HepG2 (cell line): ENCODE results near the gene SNRNP200. TPM values are rescaled to one million over a fixed set of nuclear protein-coding genes. Genes with fewer than 3 reads are reported as not detected.

ENCODE experiments used
- HOXA5 ChIP-seq: sonication (generic); formaldehyde crosslinking; IDR thresholded peaks from 2 replicates; pipeline ENCODE4 v1.4.0; 2020; ENCODE audit warnings: missing genetic modification reagents
- KLF6 ChIP-seq: IDR thresholded peaks from 2 replicates; pipeline ENCODE4 v1.8.0; 2016; ENCODE audit warnings: missing biosample characterization, missing genetic modification reagents
- MED13 ChIP-seq: sonication (generic); formaldehyde crosslinking; IDR thresholded peaks from 2 replicates; pipeline ENCODE4 v1.5.0; 2020; ENCODE audit warnings: missing genetic modification reagents
- SNAPC2 ChIP-seq: sonication (generic); formaldehyde crosslinking; IDR thresholded peaks from 2 replicates; pipeline ENCODE4 v1.8.1; 2022; ENCODE audit warnings: mild to moderate bottlenecking, missing genetic modification reagents
- SRF ChIP-seq: IDR thresholded peaks from 2 replicates; pipeline ENCODE4 v1.6.1; 2011; ENCODE audit warnings: mild to moderate bottlenecking, low read depth, low read length, moderate library complexity
- STAT5B ChIP-seq: sonication (generic); formaldehyde crosslinking; IDR thresholded peaks from 2 replicates; pipeline ENCODE4 v1.4.0; 2020; ENCODE audit warnings: missing genetic modification reagents
- ZBTB1 ChIP-seq: sonication (generic); formaldehyde crosslinking; IDR thresholded peaks from 2 replicates; pipeline ENCODE4 v1.4.0; 2020; ENCODE audit warnings: missing genetic modification reagents, borderline replicate concordance
- ZBTB38 ChIP-seq: sonication (generic); formaldehyde crosslinking; IDR thresholded peaks from 2 replicates; pipeline ENCODE4 v1.5.1; 2020; ENCODE audit warnings: mild to moderate bottlenecking, missing genetic modification reagents
- ZFP1 ChIP-seq: IDR thresholded peaks from 2 replicates; pipeline ENCODE4 v1.6.1; 2016
- ZNF772 ChIP-seq: sonication (generic); formaldehyde crosslinking; IDR thresholded peaks from 2 replicates; pipeline ENCODE4 v1.5.0; 2020; ENCODE audit warnings: mild to moderate bottlenecking, missing genetic modification reagents
- ZNF850 ChIP-seq: sonication (generic); formaldehyde crosslinking; conservative IDR thresholded peaks from 2 replicates; pipeline ENCODE4 v1.9.0; 2021; ENCODE audit warnings: mild to moderate bottlenecking, missing genetic modification reagents
- ZNF878 ChIP-seq: sonication (generic); formaldehyde crosslinking; IDR thresholded peaks from 2 replicates; pipeline ENCODE4 v1.8.1; 2023; ENCODE audit warnings: mild to moderate bottlenecking, missing genetic modification reagents, moderate library complexity
- polyA plus RNA-seq, 8 experiments: library from polyadenylated mRNA; depleted of rRNA in 3 of 8; stranded (reverse) in 7 of 8; unstranded in 1 of 8; fragments of >200 nt; fragmentation: Illumina TruSeq in 4 of 8; extraction: Trizol in 4 of 8; gene quantifications; 2 replicates each; pipeline versions ENCODE4 v1.2.1 to v1.2.3, GENCODE V29; 2011 to 2016; ENCODE audit warnings: low read depth in 4 of 8, missing spikeins in 1 of 8, mixed read lengths in 1 of 8; ENCODE audit not compliant: insufficient read depth in 1 of 8
- total RNA-seq, 5 experiments: library from RNA; depleted of rRNA; stranded (reverse); fragments of >200 nt; fragmentation: Illumina TruSeq; extraction: Trizol; gene quantifications; 2 replicates each; pipeline ENCODE4 v1.2.3, GENCODE V29; 2016; ENCODE audit warnings: low read depth in 1 of 5
- TF ChIP-seq, protein P1 (sequence below): sonication (generic); formaldehyde crosslinking; IDR thresholded peaks from 2 replicates; pipeline ENCODE4 v1.4.0; 2020; ENCODE audit warnings: mild to moderate bottlenecking, missing genetic modification reagents, borderline replicate concordance
- TF ChIP-seq, protein P2 (sequence below): sonication (generic); formaldehyde crosslinking; IDR thresholded peaks from 2 replicates; pipeline ENCODE4 v1.5.0; 2020; ENCODE audit warnings: mild to moderate bottlenecking, missing genetic modification reagents, borderline replicate concordance
- TF ChIP-seq, protein P3 (sequence below): sonication (generic); formaldehyde crosslinking; IDR thresholded peaks from 2 replicates; pipeline ENCODE4 v1.4.0; 2020; ENCODE audit warnings: mild to moderate bottlenecking, low read depth, missing genetic modification reagents
- TF ChIP-seq, protein P4 (sequence below): sonication (generic); formaldehyde crosslinking; conservative IDR thresholded peaks from 2 replicates; pipeline ENCODE4 v1.4.0; 2020; ENCODE audit warnings: mild to moderate bottlenecking, missing genetic modification reagents, moderate library complexity

Gene SNRNP200
- total and polyA plus RNA-seq, 2 of the 13 experiments (the other 11 are each of a cell fraction or from before 2014, with no cell fraction given), result 99.0 to 232 TPM

DNA sequence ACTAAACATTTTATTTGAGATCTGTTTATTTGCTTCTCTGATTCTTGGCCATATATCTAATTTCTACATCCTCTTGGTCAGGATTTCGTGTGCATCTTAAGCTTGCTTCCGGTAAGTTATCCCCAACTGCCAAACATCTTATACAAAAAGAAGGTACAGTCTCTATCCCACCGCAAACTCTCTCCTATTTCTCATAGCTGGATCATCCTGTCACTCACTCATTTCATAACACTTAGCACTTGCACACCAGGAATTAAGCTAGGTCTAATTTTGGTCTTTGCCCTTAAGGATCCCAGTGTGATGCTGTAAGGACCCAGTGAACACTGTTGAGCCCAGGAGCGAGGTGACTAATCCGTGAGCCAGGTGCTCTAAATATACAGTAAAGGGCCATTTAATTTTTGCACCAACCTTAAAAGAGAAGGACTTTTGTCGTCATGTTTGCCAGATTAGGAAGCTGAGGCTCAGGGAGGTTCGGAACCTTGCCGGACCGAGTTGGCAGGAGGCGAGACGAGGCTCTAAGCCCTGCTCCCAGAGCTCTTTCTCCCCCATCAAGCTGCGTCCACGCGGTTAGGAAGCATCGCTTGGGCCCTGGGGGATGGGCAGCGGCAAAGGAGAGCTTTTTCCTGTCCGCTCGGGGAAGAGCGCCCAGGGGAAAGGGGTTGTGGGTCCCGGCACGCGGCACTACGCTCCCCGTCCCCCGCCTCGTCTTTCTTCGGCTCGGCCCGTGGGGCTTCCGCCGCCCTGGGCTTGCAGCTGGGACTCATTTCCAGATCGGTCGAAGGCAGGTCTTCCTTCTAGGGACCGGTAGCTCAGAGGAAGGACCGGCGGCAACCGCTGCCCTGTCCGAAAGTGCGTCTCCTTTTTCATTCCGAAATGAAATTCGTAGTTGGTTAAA lies 15.6 kb upstream of the SNRNP200 start (continued):
- TF ChIP-seq SNAPC2 (CRISPR knock-in tag) (no peak), ZBTB38 (CRISPR knock-in tag) (no peak; the same call in 1 of the 2 replicates), ZNF878 (CRISPR knock-in tag) (no peak), ZBTB1 (no peak), HOXA5 (CRISPR knock-in tag) (no peak), ZNF772 (CRISPR knock-in tag) (no peak), STAT5B (CRISPR knock-in tag) (no peak), SRF (no peak), MED13 (no peak), ZFP1 (CRISPR knock-in tag) (no peak), ZNF850 (CRISPR knock-in tag) (no peak), KLF6 (CRISPR knock-in tag) (0 out of 2 replicates have a peak, but pooled peaks have one; percentile 2)
- TF ChIP-seq, protein P1, sequence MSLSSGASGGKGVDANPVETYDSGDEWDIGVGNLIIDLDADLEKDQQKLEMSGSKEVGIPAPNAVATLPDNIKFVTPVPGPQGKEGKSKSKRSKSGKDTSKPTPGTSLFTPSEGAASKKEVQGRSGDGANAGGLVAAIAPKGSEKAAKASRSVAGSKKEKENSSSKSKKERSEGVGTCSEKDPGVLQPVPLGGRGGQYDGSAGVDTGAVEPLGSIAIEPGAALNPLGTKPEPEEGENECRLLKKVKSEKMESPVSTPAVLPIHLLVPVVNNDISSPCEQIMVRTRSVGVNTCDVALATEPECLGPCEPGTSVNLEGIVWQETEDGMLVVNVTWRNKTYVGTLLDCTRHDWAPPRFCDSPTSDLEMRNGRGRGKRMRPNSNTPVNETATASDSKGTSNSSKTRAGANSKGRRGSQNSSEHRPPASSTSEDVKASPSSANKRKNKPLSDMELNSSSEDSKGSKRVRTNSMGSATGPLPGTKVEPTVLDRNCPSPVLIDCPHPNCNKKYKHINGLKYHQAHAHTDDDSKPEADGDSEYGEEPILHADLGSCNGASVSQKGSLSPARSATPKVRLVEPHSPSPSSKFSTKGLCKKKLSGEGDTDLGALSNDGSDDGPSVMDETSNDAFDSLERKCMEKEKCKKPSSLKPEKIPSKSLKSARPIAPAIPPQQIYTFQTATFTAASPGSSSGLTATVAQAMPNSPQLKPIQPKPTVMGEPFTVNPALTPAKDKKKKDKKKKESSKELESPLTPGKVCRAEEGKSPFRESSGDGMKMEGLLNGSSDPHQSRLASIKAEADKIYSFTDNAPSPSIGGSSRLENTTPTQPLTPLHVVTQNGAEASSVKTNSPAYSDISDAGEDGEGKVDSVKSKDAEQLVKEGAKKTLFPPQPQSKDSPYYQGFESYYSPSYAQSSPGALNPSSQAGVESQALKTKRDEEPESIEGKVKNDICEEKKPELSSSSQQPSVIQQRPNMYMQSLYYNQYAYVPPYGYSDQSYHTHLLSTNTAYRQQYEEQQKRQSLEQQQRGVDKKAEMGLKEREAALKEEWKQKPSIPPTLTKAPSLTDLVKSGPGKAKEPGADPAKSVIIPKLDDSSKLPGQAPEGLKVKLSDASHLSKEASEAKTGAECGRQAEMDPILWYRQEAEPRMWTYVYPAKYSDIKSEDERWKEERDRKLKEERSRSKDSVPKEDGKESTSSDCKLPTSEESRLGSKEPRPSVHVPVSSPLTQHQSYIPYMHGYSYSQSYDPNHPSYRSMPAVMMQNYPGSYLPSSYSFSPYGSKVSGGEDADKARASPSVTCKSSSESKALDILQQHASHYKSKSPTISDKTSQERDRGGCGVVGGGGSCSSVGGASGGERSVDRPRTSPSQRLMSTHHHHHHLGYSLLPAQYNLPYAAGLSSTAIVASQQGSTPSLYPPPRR, result no peak
- TF ChIP-seq, protein P2, sequence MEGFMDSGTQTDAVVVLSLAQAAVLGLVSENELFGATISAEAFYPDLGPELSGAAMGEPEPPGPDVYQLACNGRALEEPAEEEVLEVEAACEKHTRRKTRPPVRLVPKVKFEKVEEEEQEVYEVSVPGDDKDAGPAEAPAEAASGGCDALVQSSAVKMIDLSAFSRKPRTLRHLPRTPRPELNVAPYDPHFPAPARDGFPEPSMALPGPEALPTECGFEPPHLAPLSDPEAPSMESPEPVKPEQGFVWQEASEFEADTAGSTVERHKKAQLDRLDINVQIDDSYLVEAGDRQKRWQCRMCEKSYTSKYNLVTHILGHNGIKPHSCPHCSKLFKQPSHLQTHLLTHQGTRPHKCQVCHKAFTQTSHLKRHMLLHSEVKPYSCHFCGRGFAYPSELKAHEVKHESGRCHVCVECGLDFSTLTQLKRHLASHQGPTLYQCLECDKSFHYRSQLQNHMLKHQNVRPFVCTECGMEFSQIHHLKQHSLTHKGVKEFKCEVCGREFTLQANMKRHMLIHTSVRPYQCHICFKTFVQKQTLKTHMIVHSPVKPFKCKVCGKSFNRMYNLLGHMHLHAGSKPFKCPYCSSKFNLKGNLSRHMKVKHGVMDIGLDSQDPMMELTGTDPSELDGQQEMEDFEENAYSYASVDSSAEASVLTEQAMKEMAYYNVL (CRISPR knock-in tag), result peak; percentile 20; the same call in 1 of the 2 replicates
- TF ChIP-seq, protein P3, sequence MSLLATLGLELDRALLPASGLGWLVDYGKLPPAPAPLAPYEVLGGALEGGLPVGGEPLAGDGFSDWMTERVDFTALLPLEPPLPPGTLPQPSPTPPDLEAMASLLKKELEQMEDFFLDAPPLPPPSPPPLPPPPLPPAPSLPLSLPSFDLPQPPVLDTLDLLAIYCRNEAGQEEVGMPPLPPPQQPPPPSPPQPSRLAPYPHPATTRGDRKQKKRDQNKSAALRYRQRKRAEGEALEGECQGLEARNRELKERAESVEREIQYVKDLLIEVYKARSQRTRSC, result 0 out of 2 replicates have a peak, but pooled peaks have one; percentile 52
- TF ChIP-seq, protein P4, sequence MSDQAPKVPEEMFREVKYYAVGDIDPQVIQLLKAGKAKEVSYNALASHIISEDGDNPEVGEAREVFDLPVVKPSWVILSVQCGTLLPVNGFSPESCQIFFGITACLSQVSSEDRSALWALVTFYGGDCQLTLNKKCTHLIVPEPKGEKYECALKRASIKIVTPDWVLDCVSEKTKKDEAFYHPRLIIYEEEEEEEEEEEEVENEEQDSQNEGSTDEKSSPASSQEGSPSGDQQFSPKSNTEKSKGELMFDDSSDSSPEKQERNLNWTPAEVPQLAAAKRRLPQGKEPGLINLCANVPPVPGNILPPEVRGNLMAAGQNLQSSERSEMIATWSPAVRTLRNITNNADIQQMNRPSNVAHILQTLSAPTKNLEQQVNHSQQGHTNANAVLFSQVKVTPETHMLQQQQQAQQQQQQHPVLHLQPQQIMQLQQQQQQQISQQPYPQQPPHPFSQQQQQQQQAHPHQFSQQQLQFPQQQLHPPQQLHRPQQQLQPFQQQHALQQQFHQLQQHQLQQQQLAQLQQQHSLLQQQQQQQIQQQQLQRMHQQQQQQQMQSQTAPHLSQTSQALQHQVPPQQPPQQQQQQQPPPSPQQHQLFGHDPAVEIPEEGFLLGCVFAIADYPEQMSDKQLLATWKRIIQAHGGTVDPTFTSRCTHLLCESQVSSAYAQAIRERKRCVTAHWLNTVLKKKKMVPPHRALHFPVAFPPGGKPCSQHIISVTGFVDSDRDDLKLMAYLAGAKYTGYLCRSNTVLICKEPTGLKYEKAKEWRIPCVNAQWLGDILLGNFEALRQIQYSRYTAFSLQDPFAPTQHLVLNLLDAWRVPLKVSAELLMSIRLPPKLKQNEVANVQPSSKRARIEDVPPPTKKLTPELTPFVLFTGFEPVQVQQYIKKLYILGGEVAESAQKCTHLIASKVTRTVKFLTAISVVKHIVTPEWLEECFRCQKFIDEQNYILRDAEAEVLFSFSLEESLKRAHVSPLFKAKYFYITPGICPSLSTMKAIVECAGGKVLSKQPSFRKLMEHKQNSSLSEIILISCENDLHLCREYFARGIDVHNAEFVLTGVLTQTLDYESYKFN (CRISPR knock-in tag), result no peak; the same call in 1 of the 2 replicates
